ENCODE results near the gene CCDC6.

CCDC6 gene

DNA sequence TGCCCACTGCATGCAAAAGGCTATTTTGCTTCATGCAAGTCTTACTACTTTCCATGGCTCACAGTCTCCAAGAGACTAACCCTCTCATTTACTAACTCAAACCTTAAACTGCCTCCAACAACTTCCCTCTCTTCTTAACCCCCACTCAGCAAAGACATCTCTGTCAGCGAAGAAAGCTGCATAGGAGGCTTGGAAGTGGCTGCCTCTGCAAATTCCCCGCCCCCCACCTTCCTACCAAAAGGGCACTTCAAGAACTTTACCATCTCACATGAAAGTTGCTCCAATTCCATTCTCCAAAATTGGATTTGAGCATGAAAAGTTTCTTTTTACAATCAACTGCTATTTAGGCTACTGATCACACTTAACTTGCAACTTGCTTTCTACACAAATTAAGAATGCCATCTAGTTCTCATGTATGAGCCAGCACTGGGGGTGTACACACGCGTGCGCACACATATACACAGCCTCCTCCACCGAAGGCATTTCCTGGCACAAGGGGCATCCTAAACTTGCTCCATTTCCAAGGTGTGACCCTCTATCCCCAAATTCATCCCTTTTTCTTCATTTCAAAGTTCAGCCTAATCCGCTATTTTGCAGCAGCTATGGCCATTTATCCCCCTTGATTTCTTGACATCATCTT lies 1.8 kb downstream of the CCDC6 start:
- TF ChIP-seq TAF1 (IDR thresholded peaks at IDR 0.05; ENCODE audit: borderline replicate concordance, insufficient read depth, low read length) (no peak), SIN3A (IDR thresholded peaks at IDR 0.05; ENCODE audit: borderline replicate concordance, insufficient read depth, low read length) (no peak), FOXP2 (optimal IDR thresholded peaks at IDR 0.05; ENCODE audit: borderline replicate concordance, extremely low read depth, extremely low read length, insufficient read depth) (no peak), POLR2AphosphoS5 (IDR thresholded peaks at IDR 0.05; ENCODE audit: low read depth, low read length) (no peak)
- TF ChIP-seq, protein P1, sequence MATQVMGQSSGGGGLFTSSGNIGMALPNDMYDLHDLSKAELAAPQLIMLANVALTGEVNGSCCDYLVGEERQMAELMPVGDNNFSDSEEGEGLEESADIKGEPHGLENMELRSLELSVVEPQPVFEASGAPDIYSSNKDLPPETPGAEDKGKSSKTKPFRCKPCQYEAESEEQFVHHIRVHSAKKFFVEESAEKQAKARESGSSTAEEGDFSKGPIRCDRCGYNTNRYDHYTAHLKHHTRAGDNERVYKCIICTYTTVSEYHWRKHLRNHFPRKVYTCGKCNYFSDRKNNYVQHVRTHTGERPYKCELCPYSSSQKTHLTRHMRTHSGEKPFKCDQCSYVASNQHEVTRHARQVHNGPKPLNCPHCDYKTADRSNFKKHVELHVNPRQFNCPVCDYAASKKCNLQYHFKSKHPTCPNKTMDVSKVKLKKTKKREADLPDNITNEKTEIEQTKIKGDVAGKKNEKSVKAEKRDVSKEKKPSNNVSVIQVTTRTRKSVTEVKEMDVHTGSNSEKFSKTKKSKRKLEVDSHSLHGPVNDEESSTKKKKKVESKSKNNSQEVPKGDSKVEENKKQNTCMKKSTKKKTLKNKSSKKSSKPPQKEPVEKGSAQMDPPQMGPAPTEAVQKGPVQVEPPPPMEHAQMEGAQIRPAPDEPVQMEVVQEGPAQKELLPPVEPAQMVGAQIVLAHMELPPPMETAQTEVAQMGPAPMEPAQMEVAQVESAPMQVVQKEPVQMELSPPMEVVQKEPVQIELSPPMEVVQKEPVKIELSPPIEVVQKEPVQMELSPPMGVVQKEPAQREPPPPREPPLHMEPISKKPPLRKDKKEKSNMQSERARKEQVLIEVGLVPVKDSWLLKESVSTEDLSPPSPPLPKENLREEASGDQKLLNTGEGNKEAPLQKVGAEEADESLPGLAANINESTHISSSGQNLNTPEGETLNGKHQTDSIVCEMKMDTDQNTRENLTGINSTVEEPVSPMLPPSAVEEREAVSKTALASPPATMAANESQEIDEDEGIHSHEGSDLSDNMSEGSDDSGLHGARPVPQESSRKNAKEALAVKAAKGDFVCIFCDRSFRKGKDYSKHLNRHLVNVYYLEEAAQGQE (IDR thresholded peaks at IDR 0.05; ENCODE audit: insufficient read depth in 1 of 2, low read depth in 2 of 2, low read length in 2 of 2): no peak

DNA sequence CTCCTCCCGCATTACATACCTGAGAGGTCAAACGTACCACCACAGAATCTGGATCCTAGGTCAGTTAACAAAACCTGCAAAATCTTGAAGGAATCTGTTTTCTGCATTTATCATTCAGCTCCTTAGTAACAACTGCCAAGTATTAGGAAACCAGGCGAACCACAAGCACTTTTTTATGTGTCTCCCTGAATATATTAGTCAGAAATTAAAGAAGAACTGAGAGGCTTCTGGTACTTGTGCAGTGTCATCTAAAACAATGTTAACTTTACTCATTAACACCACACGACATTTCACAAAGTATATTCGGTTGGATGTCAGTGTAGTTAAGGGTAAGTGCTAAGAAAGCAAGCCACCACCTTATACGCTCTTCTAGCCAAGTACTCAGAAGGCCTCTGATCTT lies 2.5 kb downstream of the CCDC6 start:
- no peak for TF ChIP-seq POLR2AphosphoS5 (IDR thresholded peaks at IDR 0.05; ENCODE audit: low read depth, low read length)
- no peak for TF ChIP-seq FOXP2 (optimal IDR thresholded peaks at IDR 0.05; ENCODE audit: borderline replicate concordance, extremely low read depth, extremely low read length, insufficient read depth)
- TF ChIP-seq, protein P1 (IDR thresholded peaks at IDR 0.05; ENCODE audit: insufficient read depth in 1 of 2, low read depth in 2 of 2, low read length in 2 of 2): no peak
- TF ChIP-seq SIN3A (IDR thresholded peaks at IDR 0.05; ENCODE audit: borderline replicate concordance, insufficient read depth, low read length): no peak
- TF ChIP-seq TAF1 (IDR thresholded peaks at IDR 0.05; ENCODE audit: borderline replicate concordance, insufficient read depth, low read length): no peak

DNA sequence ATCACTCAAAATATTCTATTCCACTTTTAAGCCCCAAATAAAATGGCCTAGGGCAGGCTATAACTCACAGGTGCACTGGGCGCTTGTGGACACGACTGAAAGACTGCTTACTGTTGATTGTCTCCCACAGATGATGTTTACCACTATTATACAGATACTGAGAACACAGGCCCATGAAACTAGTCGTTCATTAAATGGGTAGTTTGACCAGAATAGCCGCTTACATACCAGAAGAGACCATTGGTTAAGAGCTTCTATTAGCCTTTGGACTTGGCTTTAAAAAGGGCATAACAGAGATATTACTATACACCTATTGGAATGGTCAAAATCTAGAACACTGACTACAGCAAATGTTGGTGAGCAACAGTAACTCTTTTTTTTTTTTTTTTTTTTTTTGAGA lies 4.3 kb downstream of the CCDC6 start:
- no peak for TF ChIP-seq POLR2AphosphoS5 (IDR thresholded peaks at IDR 0.05; ENCODE audit: low read depth, low read length)
- no peak for TF ChIP-seq FOXP2 (optimal IDR thresholded peaks at IDR 0.05; ENCODE audit: borderline replicate concordance, extremely low read depth, extremely low read length, insufficient read depth)
- TF ChIP-seq TAF1 (IDR thresholded peaks at IDR 0.05; ENCODE audit: borderline replicate concordance, insufficient read depth, low read length): no peak
- TF ChIP-seq, protein P1 (IDR thresholded peaks at IDR 0.05; ENCODE audit: insufficient read depth in 1 of 2, low read depth in 2 of 2, low read length in 2 of 2): no peak
- TF ChIP-seq SIN3A (IDR thresholded peaks at IDR 0.05; ENCODE audit: borderline replicate concordance, insufficient read depth, low read length): no peak

GRCh38 chr10:59901470-59901869 lies 4.9 kb downstream of the CCDC6 start:
- no peak for TF ChIP-seq FOXP2 (optimal IDR thresholded peaks at IDR 0.05; ENCODE audit: borderline replicate concordance, extremely low read depth, extremely low read length, insufficient read depth)
- TF ChIP-seq, protein P1 (IDR thresholded peaks at IDR 0.05; ENCODE audit: insufficient read depth in 1 of 2, low read depth in 2 of 2, low read length in 2 of 2): no peak
- TF ChIP-seq SIN3A (IDR thresholded peaks at IDR 0.05; ENCODE audit: borderline replicate concordance, insufficient read depth, low read length): no peak
- no peak for TF ChIP-seq POLR2AphosphoS5 (IDR thresholded peaks at IDR 0.05; ENCODE audit: low read depth, low read length)
- TF ChIP-seq TAF1 (IDR thresholded peaks at IDR 0.05; ENCODE audit: borderline replicate concordance, insufficient read depth, low read length): no peak

Measured in PFSK-1 (cell line).